HG02798 (cell line): ENCODE data around the gene PAOX.
"Not testable (repeated sequence)": the region's sequence is repeated elsewhere in the genome, so short reads cannot be mapped to it uniquely, and the experiment has no call there.

Experiments
- ATAC-seq: cut with Tn5 transposase; IDR thresholded peaks from one replicate; pipeline ENCODE4 v1.9.1; 2021; ENCODE audit warnings: mild to moderate bottlenecking; ENCODE audit not compliant: unreplicated experiment, poor library complexity

The PAOX gene

DNA sequence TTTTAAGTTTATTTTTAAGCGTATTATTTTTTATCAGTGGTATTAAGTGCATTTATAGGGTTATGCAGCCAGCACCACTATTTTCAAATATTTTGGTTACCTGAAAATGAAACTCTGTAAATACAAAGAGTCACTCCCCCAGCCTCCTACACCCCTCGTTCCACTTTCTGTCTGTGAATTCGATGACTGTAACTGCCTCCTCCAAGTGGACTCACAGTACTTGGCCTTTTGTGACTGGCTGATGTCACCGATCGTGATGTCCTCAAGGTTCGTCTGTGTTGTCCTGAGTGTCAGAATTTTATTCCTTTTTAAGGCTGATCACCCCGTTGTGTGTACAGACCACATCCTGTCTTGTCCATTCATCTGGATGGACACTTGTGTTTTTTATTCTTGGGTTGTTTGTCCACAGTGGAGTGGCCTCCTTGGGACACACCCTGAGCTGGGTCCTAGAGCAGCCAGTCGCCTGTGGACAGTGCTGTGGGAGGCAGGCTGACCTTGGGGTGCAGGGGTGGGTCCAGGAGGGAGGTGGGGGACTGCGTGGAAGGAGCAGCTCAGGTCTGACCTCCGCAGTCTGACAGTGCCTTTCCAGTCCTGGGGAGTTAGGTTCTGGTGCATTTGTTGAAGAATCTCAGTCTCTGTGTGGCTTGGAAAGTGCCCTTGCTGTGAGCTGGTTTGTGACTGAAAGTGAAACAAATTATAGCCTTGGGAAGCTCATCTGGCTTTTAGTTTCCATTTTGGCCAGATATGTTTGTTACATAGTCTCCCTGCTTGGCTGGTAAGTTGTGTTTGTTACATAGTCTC is 21.8 kb downstream of the PAOX start:
- peak; percentile 83 for ATAC-seq

DNA sequence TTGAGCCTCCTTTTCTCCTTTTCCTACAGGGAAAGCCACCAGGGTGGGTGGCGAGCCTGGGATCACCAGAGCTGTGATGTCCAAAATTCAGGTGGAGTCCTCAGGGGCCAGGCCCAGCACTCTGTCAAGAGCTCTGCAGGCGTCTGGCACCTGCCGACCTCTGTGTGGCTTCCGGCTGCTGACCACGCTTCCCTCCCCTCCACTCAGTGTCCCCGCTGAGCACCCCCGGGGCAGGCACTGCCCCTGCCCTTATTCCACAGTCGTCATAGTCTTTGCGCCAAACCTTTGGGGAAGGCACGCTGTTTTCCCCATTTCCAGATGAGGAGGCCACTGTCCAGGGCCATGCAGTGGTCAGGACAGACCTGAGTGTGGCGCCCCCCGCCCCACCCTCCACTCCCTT is 22.4 kb downstream of the PAOX start:
- peak; percentile 10 for ATAC-seq

DNA sequence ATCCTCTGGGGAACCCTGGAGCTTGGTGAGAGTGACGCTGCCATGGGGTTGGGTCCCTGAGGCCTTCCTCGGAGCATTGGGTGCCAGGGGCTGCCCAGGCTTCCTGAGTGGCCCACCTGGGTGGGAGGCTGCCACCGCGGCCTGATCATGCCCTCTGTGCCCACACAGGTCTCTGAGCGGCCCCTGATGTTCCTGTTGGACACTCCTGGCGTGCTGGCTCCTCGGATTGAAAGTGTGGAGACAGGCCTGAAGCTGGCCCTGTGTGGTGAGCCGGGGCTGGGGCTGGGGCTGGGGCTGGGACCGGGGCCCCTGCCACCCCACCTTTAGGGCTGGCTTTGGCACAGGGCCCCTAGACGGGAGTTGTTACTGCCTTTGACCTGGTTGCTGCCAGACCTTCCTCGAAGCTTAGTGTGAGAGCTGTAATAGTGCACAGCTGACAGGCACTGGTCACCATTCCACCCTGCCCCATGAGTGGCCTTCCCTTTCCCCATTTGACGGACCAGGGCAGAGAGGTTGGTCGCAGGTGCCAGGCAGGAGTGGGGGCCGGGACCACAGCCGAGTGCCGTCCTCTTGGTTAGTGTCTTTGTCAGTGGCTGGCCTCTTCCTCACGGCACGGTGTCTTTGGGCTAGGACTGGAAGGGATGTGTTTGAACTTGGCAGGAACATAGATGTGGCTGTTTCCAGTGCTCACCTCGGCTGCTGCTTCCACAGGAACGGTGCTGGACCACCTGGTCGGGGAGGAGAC is 23.1 kb downstream of the PAOX start:
- ATAC-seq, result no peak

DNA sequence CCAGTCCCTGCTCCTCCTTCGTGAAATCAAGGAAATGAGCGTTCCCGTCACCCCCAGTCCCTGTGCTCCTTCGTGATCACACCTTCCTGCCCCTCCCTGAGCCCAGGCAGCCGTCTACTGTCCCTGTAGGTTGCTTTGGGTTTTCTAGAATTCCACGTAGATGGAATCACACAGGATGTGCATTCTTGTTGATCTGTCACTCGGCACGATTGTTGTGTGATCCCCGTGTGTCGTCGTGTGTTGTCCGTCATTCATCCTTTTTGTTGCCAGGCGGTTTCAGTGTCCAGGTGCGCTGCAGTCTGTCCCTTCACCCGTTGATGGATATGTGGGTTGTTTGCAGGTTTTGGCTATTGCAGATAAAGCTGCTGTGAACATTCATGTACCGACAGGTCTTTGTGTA is 24.3 kb downstream of the PAOX start:
- ATAC-seq, result no peak

DNA sequence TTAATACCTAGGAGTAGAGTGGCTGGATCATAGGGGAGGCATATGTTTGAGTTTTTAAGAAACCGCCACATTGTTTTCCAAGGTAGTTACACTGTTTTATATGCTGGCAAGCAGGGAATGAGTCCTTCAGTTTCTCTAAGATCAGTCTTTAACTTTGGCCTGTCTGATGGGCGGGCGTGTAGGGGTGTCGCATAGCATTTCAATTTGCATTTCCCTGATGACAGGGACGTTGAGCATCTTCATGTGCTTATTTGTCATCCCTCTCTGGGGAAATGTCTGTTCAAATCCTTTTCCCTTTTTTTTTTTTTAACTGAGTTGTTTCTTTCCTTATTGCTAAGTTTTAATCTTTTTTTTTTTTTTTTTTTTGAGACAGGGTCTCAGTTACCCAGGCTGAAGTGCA is 24.7 kb downstream of the PAOX start:
- no peak for ATAC-seq

DNA sequence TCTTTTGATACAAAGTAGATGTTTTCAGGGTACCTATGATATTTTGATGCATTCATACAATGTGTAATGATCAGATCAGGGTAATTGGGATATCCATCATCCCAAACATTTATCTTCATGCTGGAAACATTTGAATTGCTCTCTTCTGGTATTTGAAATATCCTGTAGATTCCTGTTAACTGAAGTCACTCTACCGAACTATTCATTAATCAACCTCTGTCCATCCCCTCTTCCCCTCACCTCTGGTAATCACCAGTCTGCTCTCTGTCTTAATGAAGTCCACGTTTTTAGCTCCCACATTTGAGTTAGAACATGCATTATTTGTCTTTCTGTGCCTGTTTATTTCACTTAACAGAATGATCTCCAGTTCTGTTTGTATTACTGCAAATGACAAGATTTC is 26.2 kb downstream of the PAOX start:
- no peak for ATAC-seq

DNA sequence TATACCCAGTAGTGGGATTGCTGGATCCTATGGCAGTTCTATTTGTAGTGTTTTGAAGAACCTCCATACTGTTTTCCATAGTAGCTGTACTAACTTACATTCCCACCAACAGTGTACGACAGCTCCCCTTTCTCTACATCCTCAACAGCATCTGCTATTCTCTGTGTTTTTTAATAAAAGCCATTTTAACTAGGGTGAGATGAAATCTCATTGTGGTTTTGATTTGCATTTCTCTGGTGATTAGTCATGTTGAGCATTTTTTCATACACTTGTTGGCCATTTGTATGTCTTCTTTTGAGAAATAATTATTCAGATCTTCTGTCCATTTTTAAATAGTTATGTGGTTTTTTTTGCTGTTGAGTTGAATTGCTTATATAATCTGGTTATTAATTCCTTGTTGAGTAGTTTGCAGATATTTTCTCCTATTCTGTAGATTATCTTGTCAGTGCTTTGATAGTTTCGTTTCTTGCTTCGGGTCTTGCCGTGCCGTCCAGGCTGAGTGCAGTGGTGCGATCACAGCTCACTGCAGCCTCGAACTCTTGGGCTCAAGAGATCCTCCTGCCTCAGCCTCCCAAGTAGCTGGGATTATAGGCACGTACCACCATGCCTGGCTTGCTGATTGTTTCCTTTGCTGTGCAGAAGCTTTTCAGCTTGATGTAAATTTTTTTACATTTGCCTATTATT is 26.9 kb downstream of the PAOX start:
- peak; percentile 44 for ATAC-seq

DNA sequence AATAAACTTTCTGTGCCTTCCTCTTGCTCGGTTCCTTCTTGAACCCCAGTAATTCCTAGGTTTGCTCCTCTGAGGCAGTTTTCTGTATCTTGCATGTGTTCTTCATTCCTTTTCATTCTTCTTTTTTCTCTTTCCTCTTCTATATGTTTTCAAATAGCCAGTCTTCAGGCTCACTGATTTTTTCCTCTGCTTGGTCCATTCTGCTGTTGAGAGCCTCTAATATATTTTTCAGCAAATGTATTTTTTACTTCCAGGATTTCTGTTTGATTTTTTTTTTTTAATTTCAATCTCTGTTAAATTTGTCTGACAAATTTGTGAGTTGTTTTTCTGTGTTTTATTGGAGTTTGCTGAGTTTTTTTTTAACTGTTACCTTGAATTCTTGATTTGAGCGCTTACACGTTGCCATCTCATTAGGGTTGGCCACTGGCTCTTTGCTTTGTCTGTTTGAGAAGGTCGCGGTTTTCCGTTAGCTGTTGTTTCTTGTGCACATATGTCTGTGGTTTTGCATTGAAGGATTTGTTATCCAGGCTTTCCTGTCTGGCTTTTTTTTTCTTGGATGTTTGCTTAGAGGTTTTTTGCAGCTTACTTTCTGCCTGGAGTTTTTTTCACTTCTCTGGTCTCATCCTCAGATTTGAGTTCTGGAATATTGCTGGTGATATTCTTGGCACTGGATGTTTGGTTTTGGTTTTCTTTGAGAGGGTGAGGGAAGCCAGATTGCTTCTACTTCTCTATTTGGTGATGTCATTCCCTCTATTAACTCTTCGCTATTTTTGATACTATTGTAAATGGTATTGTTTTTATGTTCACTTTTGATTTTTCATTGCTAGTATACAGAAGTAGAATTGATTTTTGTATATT is 32.7 kb downstream of the PAOX start:
- no peak for ATAC-seq

DNA sequence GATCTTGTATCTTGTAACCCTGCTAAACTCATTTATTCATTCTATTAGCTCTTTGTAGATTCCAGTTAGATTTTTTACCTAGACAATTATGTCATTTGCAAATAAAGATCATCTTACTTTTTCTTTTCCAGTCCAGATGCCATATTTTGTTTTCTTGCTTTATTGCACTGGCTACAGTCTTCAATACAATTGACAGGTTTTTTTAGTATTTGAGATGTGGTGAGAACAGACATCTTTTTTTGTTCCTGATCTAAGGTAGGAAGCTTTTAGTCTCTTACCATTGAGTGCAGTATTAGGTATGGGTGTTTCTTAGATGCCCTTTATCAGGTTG is 33.3 kb downstream of the PAOX start:
- no peak for ATAC-seq

DNA sequence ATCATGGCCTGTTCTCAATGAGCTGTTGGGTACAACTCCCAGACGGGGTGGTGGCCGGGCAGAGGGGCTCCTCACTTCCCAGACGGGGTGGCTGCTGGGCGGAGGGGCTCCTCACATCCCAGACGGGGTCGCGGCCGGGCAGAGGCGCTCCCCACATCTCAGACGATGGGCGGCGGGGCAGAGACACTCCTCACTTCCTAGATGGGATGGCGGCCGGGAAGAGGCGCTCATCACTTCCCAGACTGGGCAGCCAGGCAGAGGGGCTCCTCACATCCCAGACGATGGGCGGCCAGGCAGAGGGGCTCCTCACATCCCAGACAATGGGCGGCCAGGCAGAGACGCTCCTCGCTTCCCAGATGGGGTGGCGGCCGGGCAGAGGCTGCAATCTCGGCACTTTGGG is 35.3 kb downstream of the PAOX start:
- not testable (repeated sequence) for ATAC-seq

DNA sequence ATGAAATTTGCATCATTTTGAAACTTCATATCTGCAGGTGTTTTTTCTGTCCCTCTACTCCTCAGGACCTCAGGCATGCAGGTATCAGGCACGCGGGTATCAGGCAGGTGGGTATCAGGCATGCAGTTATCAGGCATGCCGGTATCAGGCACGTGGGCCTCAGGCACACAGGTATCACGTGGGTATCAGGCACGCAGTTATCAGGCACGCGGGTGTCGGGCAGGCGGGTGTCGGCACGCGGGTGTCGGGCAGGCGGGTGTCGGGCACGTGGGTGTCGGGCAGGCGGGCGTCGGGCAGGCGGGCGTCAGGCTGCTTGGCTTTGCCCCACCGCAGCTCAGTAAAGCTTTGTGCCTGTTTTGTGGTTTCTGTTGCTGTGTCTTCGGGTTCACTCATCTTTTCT is 36.7 kb downstream of the PAOX start:
- no peak for ATAC-seq

DNA sequence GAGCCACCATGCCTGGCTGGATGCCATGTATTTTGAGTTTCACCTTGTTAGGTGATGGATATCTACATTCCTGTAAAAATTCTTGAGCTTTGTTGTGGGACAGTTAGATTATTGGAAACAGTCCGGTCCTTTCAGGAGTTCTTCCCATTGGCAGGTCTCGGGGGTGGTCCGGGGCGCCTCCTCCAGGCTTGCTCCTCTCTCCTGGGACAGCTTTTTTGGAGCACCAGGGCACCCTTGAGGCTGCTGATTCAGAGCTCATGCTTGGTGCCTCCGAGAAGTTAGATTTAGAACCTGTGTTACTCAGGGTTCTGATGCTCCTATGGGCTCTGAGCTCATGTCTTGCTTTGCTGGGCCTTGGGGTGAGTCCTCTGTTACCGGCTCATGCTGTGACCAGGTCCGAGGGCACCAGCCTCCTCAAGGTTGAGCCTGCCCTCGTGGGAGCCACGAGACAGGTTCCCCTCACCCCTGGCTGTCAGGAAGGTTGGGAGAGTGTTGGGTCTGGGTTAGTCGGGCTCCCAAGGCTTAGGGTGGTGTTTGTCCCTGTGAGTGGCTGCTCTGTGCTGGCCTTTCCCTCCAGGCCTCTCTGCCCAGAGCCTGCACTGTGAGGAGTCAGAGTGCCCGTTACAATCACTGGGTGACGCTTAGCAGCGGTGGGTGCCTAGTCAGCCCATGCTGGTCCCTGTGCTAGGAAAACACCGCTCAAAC is 39.4 kb downstream of the PAOX start:
- ATAC-seq, result no peak

DNA sequence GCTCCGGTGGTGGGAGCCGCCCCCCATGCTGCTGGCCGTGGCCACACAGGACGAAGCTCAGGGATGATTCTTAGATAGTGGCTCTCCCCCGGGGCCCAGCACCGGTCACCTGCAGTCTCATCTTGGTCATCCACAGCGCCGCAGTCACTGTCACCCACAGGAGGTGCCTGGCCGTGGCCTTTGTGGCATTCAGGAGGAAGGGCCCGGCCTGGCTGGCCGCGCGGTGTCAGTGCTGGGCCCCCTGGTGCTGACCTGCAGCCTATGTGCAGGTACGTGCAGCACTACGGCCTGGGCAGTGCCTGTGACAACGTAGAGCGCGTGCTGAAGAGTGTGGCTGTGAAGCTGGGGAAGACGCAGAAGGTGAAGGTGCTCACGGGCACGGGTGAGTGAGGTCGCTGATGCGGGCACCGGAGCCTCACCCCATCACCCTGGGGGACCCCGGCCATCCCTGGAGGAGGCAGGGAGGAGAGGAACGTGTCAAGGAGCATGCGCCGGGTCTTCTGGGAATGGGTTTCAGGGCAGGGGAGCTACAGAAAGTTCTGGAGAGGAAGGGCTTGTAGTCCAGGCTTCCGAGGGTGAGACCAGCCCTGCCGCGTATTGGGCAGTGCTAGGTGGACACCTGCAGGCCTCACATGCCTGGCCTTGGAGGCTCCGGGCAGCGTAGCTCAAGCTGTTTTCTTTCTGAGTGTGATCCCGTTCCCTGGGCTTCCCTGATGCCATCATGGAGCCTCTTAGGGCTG is 40.3 kb downstream of the PAOX start:
- no peak for ATAC-seq

DNA sequence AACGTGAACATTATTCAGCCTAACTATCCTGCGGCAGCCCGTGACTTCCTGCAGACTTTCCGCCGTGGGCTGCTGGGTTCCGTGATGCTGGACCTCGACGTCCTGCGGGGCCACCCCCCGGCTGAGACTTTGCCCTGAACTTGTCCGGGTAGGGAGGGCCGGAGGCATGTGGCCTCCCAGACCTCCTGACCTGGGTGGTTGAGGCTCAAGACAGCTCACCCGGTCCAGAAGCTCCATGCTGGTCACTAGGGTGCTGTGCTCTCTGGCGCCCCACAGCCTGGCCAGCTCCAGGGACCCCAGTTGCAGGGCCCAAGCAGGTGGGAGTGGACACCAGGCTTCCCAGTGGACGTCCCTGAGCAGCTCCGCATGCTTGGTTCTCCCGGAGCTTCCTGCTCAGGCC is 41.0 kb downstream of the PAOX start:
- ATAC-seq, result no peak

DNA sequence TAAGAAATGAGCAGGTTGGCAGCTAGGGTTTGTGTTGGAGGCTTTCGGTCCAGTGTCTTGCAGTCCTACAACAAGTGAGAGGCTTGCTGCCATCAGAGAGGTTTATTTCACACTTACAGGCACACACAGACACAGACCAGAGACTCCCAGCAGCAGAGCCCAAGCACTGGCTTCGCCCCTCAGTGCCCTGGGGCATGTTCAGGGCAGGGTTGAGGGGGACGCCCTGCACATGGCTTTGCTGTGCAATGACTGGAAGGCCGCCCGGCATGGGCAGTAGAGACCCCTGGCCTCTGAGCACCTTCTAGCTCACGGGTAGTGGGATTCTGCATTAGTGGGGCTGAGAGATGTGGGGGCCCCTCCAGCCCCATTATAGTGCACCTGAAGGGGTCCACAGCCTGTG is 41.5 kb downstream of the PAOX start:
- no peak for ATAC-seq

DNA sequence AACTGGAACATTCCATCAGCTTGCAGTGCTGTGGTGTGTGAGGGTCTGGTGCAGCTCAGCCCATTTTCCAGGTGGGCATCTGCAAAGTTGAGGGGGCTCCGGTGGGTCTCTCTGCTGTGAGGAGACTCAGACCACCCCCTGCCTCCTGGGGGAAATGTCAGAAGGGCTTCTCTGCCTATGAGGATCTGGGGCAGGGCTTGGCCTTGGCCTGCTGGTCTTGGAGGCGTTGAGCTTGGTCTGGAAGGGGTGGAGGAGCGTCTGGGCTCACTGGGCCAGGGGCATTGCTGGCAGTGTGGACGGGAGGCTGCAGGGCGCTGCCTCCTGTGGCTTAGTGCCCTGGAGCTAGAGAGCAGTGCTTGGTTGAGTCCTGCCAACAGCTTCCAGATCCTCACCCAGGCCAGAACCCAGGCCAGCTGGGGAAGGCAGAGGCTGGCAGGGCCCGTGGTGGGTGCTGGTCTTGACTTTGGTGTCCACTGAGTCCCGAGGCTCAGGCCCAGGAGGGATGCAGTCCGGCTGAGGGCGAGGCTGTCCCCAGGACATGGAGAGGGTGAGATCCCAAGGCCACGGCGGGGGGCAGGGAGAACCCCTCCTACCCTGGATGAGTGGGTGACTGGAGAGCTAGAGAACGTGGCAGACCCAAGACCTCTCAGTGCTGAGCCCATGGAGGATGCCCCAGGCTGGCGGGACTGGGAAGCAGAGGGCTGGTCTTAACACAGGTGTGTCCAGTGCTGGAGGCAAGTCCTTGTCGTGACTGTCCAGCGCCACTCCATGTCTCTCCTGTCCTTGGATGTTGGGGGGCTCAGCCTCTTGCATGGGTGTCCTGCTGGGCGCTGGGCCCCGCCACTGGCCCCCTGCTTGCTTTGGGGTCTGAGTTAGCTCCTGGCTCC is 42.5 kb downstream of the PAOX start:
- no peak for ATAC-seq

DNA sequence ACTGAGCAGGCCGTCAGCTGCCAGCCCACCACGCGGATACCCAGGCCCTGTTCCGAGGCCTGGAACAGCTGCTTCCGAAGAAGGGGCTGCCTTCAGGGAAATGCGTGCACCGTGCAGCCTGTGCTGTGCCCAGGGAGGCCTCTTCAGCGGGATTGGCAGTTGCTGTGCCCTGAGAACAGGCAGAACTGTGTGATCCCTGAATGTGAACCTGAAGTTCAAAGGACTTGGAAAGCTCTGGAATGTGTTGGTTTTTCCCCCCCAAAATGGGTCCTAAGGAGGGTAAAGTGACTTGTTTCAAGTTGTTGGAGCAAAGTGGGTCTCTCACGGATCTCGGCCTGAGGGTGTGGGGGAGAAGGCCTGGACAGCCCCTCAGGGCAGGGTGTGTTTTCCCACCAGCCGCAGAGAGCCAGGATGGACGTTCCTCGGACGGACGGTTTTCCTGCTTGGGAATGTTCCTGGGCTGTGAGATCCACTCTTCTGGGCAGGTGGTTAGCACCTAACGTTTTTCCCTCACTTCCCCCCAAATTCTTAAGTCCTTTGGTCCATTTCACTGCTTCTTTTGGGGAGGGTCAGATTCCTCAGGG is 43.3 kb downstream of the PAOX start:
- ATAC-seq, result no peak
